GM12801 (cell line): Measurements from ENCODE around the gene CADPS2.

Experiments used
- TF ChIP-seq, protein P1 (sequence below): IDR thresholded peaks from one replicate; pipeline ENCODE4 v1.5.1; 2011; ENCODE audit warnings: control low read depth; ENCODE audit not compliant: insufficient read length; ENCODE audit errors: extremely low read depth

Gene CADPS2

DNA sequence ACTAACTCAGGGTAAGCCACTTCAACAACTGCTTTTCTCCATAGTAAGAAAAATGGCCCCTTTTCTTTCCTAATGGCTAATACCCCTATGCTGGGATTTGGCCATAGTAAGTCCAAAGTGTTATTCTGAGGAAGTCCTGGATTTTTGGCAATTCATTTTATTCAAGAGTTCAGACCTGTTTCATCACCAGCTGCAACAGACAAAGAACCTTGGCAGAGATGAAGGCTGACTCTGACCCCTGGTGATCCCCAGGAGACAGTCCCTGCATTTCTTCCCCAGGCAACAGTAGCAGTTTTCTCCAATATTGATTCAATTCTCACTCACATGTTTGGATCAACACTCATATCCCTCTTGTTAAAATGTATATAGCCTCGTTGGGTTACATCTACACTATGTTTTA, 332.5 kb downstream of the CADPS2 start:
- TF ChIP-seq, protein P1, sequence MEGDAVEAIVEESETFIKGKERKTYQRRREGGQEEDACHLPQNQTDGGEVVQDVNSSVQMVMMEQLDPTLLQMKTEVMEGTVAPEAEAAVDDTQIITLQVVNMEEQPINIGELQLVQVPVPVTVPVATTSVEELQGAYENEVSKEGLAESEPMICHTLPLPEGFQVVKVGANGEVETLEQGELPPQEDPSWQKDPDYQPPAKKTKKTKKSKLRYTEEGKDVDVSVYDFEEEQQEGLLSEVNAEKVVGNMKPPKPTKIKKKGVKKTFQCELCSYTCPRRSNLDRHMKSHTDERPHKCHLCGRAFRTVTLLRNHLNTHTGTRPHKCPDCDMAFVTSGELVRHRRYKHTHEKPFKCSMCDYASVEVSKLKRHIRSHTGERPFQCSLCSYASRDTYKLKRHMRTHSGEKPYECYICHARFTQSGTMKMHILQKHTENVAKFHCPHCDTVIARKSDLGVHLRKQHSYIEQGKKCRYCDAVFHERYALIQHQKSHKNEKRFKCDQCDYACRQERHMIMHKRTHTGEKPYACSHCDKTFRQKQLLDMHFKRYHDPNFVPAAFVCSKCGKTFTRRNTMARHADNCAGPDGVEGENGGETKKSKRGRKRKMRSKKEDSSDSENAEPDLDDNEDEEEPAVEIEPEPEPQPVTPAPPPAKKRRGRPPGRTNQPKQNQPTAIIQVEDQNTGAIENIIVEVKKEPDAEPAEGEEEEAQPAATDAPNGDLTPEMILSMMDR = no peak

DNA sequence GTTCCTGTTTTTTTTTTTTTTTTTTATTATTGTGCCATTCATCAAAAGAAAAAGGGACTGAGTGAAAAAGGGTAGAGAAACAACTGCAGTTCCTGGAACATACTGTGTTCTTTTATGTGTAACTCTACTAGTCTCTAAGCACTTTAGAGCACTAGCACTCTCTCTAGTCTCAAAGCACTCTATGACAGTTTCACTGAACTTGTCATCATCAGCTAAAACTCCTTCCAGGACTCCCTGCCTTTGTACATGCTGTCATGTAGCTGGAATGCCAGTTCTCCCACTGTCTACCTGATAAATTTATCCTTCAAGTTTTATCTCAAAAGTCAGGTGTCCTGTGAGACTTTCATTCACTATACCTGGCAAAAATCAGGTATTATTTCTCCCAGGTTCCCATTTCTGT, 333.5 kb downstream of the CADPS2 start:
- TF ChIP-seq, protein P1 = no peak

DNA sequence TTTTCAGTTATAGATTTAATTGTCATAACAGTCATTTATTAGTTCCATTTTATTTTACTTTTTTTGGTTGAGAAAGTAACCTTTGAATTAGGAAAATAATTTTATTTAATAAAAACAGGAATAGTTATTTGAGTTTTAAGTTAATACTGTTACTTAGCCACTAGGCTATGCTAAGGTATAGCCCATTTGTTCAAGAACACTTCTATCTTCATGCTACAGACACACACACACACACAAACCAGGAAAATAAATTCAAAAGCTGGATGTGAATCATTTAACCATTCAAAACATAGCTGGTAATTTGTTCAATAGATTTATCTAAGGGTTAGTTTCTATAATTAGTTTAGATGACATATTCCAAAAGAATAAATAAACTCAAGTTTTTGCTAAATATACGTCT, 335.7 kb downstream of the CADPS2 start:
- TF ChIP-seq, protein P1 = no peak

DNA sequence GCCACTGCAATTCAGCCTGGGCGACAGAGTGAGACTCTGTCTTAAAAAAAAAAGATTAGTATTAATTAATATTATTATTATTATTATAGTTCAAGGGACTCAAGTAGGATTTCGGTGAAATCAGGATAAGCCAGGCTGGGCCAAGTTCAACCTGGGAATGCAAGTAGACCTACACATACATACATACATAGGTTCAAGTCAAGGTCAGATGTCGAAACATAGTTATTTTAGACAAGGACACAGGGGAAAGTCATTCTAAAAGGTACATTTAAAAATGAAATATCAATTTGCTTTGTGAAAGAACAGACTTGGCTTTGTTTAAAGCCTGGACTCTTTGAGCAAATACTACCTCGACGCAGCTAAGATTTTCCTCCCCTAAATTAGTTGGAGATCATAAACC, 336.7 kb downstream of the CADPS2 start:
- TF ChIP-seq, protein P1 = no peak

DNA sequence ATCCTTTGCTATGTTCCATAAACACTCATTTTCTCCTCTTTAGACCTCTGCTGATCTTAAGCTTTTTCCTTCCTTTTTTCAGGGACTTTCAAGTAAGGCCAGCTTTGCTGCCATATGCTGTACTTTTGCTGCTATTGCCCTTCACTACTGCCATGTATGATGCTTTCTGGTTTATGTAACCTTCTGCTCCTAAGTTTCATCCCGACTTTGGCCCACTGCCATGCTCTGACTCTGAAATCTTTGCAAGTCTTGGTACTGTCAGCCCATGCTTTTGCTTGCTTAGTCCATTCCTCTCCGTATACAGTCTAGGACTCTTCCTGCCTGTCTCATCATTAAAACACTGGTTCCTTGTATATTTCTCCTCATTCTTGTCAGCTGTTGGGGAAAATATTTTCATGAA, 339.8 kb downstream of the CADPS2 start:
- TF ChIP-seq, protein P1 = no peak

DNA sequence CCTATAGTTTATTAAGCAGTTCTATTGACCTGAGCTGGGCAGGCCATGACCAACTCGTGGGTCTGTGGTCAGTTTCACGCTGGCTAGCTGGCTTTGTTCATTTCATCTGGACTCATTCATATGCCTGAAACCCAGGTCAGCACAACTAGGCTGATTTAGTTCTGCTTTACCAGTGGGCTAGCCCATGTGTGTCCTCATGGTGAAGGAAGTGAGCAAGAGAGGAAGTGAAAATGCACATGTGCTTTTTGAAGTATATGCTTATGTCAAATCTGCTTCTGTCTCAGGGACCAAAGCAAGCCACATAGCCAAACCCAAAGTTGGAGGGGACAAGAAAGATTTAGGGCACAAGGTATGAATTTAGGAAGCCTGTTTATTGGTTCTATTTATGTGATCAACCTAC, 341.8 kb downstream of the CADPS2 start:
- TF ChIP-seq, protein P1 = no peak

DNA sequence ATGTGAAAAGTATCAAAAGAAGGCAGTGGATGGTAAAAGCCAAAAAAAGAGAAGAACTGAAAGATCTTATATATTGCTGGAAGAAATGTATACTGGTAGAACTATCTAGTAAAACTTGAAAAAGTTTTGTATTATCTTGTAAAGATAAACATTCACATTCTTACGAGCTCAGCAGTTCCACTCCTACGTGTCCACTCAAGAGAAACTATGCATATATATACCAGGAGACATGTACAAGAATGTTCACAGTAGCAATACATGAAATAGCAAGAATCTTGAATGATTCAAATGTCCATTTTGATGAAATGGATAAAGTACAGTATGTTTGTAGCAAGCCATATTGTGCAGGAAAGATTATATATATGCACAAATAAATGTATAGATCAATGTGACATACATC, 342.4 kb downstream of the CADPS2 start:
- TF ChIP-seq, protein P1 = no peak

DNA sequence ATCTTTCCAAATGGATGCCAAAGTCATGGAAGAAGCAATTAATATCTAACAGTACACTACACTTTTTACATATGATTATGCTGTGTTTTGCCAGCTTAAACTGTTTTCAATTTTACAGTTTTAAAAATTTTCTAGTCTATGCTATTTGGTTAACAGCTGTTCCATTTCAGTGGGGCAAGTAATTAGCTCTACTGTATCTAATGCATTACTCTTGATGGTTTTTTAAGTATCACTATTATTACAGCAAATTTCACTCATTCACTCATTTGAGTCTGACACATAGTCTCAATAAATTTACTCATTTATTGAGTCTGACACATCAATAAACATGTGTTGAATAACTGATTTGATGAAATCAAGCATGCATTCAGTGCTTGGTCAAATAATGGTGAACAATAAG, 343.1 kb downstream of the CADPS2 start:
- TF ChIP-seq, protein P1 = no peak
